GM18507 (cell line): ENCODE measurements around the gene OR5J2.
"Not testable (repeated sequence)": the region's sequence is repeated elsewhere in the genome, so short reads cannot be mapped to it uniquely, and the experiment has no call there.

Source experiments
- DNase-seq: peaks from one replicate; pipeline ENCODE4 v3.0.0; 2011; ENCODE audit warnings: low read depth; ENCODE audit not compliant: insufficient read length; ENCODE audit errors: extremely low spot score
- FAIRE-seq: peaks from 2 replicates; lab custom pipeline; 2011; peaks lifted over from hg19 to GRCh38; lab: Jason Lieb, UNC

The OR5J2 gene

DNA sequence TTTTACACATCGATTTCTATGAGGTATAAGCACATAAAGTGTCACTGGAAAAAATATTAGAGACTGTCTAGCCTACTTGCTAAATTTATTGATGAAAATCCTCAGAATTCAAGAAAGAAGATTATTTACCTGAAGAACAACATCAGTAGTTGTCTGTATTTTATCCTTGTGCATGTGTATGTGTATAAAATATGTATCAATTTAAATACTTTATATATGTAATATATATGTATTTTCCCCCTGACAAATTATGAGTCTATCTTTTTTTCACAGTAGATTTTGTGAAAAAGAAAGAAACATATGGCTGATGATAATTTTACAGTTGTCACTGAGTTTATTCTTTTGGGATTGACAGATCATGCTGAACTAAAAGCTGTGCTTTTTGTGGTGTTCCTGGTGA is at the start of gene OR5J2:
TSS of gene OR5J2 (plus strand) at position 301 of the 400 bp plus-strand sequence. CDS start at position 301, 0 bp downstream.
- FAIRE-seq (no peak), DNase-seq (no peak)

DNA sequence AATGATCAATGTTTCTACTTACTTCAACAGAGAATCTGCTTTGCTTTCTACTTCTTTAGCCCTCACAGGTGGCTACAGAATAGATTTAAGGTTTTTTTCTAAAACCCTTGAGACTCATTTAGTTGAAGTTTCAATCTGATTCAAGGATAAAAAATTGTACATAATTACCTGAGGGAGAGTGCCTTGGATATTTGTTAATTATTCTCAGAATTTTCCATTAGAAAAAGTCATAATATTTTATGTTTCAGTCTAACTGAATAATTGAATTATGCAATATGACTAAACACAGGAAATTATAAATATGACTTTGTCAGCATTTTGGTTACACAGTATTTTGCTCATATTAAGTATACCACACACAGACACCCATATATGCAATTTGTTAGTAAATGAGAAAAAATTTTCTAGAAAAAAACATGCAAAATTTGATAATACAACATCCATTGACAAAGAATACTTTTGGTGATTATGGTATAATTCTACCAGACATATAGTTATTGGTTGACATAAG is 36.2 kb upstream of the OR5J2 start, which contains the start of gene OR8J3:
TSS of gene OR8J3 (minus strand) at position 51 of the 511 bp plus-strand sequence. CDS start 2,483 bp downstream, outside the sequence.
- no peak for DNase-seq
- FAIRE-seq: no peak

DNA sequence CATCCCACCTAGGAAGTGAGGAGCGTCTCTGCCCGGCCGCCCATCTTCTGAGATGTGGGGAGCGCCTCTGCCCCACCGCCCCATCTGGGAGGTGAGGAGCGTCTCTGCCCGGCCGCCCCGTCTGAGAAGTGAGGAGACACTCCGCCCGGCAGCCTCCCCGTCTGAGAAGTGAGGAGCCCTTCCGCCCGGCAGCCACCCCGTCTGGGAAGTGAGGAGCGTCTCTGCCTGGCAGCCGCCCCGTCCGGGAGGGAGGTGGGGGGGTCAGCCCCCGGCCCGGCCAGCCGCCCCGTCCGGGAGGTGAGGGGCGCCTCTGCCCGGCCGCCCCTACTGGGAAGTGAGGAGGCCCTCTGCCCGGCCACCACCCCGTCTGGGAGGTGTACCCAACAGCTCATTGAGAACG is 32.7 kb upstream of the OR5J2 start:
- DNase-seq, FAIRE-seq: not testable (repeated sequence)

DNA sequence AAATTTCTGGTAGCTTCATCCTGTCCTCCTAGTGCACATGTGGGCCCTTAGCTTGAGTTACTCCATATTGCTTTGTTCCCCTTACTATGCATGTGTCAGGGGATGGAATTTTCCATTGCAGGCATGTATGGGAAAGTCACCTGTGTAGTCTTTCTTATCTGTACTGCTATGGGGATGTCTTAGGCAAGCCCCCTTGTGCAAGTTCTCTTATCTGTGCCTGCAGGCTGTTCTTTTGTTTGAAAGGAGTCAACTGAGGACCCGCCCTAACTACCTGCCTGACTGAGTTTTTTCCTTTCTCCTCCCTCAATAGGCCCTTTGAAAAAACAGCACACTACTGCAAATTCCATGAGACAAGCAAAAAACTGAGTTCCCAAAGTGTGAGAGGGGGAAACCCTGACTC is 25.0 kb upstream of the OR5J2 start:
- FAIRE-seq (no peak), DNase-seq (no peak)

DNA sequence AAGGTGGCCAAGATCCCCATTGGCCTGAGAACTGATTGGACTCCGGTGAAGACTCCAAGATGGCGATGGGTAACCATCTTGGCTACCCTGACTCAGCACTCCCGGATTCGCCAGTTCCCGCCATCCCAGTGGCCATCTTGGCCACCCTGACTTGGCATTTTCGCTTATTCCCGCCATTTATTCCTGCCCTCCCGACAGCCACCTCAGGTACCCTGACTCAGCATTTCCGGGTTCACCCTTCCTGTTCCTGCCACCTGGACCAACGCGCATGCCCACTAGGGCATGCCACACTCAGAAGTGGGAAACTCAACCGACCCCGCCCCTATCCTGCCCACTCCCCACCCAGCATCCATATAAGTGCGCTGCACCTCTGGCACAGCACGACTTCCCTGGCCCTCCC is 24.1 kb upstream of the OR5J2 start:
- no peak for FAIRE-seq
- DNase-seq: no peak

DNA sequence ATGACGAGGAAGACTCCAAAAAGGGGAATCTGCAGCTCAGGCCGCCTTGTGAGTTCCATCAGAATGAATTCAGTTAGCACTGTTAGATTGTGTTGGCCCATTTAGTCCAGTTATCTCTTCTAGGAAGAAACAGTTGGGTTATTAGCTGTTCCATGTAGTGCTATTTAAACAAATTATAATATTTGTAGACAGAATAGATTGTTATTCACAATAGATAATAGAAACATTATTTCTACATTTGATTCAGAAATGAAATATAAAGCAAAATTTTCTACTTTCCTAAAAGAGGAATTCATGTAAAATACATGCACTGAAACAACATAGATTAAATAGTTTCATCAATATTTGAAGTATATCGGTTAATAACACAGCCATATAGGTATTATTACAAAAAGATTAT is 16.2 kb upstream of the OR5J2 start, which contains the start of gene OR8K5:
TSS of gene OR8K5 (minus strand) at position 101 of the 400 bp plus-strand sequence. CDS start at position 101, 0 bp downstream.
- FAIRE-seq: no peak
- DNase-seq: no peak

DNA sequence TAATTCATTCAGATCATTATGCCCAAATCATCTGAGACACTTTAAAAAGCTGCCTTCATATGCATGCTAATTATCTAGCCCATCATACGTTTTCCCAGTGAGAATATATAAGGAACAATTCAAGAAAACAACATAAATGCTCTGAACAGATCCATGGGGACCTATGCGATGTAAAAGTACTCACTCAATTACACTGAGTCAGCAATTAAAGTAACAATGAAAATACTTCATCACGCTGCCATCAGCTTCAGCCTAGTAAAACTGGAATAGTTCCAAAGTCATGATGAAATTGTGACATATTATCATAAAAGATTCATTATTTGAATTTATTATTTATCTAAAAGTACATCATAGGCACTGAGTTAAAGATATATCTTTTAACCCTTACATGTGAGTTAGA is 12.6 kb upstream of the OR5J2 start:
- FAIRE-seq (no peak), DNase-seq (no peak)

DNA sequence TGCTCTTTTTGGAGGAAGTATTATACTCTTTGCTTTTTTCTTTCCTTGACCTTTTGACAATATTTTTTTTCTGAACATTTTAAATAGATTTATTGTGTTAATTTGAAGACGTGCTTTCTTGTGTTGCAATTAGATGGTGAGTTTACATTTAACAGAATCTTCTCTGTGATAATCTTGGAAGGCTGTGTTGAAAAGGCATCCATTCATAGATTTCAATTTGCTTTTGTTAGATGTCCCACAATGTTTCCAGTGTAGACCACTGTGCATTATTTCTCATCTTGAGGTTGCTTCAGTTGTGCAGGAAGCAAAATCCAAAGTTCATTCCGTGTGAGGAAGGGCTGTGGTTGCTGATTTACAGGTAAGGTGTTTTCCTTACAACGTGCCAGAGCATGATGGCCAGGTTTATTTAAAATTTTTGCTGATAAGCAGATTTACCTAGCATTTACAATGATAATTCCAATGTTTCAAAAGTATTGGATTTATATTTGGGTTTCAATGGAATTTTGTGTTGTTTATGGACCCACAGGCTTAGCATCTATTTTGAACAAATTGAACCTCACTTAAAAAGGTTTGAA is 4.1 kb upstream of the OR5J2 start:
- FAIRE-seq (no peak), DNase-seq (no peak)

DNA sequence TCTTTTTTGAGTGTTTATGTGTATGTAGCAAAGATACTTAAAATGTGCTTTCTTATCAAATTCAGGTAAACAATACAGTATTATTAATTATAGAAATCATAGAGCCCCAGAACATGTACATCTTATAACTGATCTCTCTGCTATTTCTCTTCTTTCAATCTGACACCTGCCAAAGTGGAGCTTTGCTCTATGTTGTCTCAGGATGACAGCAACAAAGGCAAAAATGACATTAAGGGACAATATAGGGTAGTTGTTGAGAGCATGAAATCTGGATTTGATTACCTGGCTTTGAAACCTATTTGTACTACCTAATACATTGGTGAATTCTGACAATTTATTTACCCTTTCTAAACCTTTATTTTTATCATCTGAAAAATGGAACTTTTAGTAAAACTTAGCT is 7.0 kb downstream of the OR5J2 start:
- no peak for DNase-seq
- FAIRE-seq: no peak

DNA sequence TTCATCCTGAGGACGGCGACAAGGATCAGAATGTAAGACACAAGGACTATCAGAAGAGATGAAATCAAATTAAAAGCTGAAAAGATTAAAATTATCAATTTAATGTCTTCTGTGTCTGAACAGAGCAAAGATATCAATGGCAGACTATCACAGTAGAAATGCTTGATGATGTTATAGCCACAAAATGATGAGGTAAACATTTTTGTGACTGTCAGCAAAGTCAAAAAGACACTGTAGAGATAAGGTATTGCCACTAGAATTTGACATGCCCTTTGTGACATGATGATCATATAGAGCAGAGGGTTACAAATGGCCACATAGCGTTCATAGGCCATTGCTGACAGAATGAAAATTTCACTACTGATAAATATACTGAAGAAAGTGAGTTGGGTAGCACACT is 12.2 kb downstream of the OR5J2 start:
- no peak for DNase-seq
- FAIRE-seq: no peak

DNA sequence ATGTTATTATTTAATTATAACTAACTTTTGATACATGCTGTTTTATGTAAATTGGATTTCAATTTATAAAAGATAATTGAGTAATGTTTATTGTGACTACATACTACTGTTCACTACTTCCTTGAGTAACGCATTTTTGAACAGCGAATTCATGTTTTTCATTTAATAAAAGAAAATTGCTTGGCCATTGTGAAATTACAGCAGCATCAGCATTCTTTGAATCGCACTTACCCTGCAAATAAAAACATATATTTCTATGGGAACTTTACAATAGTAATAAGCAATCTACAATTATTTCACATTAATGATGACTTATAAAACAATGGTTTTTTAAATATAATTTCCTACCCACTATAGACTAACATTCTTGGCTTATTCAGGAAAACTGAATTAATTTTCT is 20.3 kb downstream of the OR5J2 start:
- FAIRE-seq (no peak), DNase-seq (no peak)

DNA sequence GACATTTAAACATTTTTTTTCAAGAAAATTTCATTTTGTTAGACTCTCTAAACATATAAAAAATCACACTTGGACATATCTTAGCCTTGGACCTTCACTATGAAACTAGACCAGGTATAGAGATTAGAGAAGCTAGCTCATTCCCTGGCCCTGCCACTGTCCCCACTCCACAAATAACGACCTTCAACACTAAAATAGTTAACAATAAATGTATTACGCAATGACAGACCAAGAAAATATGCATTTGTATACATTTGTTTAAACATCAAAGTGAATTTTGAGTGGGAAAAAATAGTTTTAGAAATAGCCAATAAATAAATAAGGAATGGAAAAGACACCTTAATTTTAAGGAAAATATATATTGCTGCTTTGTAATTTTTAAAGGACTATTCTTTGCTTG is 20.9 kb downstream of the OR5J2 start:
- FAIRE-seq: no peak

DNA sequence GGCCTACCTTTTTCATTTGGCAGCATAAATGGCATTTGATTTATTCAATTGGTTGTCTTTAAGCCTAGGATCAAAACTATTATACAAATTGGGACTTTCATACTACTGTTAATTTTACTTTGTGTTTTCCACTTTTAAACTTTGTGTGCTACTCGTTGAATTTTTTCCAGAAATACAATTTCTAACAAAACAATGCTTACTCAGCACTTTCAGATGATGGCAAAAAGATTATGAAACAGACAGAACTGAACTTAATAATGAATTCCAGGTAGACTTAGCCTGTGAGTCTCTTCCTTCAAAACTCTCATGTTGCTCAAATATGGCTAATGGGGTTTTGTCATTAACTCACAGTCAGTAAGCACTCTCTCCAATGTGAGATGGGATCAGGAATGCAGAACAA is 31.4 kb downstream of the OR5J2 start:
- FAIRE-seq: no peak
- DNase-seq: no peak

More for the DNA sequence above, 20.9 kb downstream of the OR5J2 start:
- DNase-seq: no peak

DNA sequence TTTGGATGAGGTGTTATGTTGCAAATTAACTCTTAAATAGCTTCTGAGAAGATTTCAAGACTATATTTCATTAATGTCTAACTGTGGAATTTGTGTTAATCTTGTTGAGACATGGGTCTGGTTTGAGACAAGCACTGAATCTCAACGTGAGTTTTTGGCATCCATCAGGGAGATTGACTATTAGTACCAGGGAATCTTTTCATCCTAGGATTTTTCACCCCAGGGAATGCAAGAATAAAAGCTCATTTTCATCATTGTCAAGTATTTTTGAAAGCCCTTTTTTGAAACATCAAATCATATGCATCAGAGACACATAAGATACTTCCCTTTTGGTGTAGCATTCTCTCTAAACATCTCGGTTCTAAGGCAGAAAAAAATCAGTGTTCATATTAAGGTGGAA is 38.1 kb downstream of the OR5J2 start:
- DNase-seq: no peak
- FAIRE-seq: no peak

DNA sequence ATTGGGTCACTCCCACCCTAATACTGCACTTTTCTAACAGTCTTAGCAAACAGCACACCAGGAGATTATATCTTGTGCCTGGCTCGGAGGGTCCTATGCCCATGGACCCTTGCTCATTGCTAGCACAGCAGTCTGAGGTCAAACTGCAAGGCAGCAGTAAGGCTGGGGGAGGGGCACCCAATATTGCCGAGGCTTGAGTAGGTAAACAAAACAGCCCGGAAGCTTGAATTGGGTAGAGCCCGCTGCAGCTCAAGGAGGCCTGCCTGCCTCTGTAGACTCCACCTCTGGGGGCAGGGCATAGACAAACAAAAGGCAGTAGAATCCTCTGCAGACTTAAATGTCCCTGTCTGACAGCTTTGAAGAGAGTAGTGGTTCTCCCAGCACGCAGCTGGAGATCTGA is 43.3 kb downstream of the OR5J2 start:
- FAIRE-seq, DNase-seq: not testable (repeated sequence)
